ENCODE data around the gene TMEM184B. TPM values are rescaled to one million over a fixed set of nuclear protein-coding genes. Genes with fewer than 3 reads are reported as not detected.
A peak's percentile ranks its signal among the peaks of the same experiment; 100 is the strongest.

TMEM184B gene
- total RNA-seq, 4 donors from 2014 or later, result 61.1 to 138 (median 72.0) TPM

DNA sequence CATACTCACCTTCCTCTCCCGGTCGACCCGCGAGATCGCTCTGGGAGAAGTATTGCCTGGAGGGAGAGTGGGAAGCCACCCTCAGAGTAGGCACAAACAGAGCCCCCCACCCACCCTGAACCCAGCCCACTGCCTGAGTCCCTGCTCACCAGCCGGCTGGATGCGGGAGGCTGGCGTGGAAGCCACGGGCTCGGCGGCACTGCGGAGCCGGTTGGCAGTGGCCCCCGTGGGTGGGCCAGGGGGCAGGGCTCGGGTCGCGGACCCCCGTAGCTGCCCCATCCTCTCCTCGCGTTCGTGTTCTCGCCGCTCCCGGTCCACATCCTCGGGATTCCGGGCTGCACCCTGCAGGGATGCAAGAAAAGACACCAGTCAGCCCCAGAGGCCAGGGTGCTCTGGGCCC lies 21.4 kb upstream of the TMEM184B start:
- Histone ChIP-seq H3K36me3 (peaks cover 19 to 98% (median 48%) of the 10 kb centered on the region in 3 donors), H3K27ac (peak overlapping the region in 2 of 4 donors; percentile 73 to 82), H3K27me3 (no peaks in the 10 kb centered on the region), H3K9me3 (no peaks in the 10 kb centered on the region), H3K4me1 (peaks cover 0 to 40% (median 0%) of the 10 kb centered on the region in 4 donors), H3K4me3 (no peak overlapping the region)
- WGBS, 2 donors, result 82 to 83% methylated on average over 17 to 18 of the region's 26 CpGs
- DNase-seq (ENCODE audit: low spot score in 2 of 2), result no peak
- TF ChIP-seq, protein P1, sequence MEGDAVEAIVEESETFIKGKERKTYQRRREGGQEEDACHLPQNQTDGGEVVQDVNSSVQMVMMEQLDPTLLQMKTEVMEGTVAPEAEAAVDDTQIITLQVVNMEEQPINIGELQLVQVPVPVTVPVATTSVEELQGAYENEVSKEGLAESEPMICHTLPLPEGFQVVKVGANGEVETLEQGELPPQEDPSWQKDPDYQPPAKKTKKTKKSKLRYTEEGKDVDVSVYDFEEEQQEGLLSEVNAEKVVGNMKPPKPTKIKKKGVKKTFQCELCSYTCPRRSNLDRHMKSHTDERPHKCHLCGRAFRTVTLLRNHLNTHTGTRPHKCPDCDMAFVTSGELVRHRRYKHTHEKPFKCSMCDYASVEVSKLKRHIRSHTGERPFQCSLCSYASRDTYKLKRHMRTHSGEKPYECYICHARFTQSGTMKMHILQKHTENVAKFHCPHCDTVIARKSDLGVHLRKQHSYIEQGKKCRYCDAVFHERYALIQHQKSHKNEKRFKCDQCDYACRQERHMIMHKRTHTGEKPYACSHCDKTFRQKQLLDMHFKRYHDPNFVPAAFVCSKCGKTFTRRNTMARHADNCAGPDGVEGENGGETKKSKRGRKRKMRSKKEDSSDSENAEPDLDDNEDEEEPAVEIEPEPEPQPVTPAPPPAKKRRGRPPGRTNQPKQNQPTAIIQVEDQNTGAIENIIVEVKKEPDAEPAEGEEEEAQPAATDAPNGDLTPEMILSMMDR (IDR thresholded peaks at IDR 0.05), result no peak

DNA sequence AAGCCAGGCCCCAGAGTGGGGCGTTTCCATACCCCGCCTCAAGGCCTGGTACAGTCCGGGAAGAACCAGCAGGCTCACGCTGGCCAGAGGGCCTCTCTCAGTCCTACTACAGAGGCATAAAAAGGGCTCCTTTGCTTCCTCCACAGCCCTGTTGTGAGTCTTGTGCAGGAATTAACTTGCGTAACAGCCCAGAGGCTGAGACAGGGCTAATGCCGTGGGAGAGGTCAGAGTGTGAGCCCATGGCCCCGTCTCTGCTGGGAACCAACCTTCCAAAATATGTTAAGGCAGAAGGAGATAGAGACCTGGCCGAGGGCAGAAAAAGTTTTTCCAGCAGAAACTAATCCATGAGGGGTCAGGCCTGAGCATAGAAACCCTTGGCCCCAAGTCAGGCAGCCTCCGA lies 19.9 kb upstream of the TMEM184B start:
- DNase-seq (ENCODE audit: low spot score in 2 of 2), result no peak
- 53 to 63% methylated on average over 6 to 9 of the region's 9 CpGs for WGBS, 2 donors
- Histone ChIP-seq H3K27me3 (no peaks in the 10 kb centered on the region), H3K9me3 (no peaks in the 10 kb centered on the region), H3K4me3 (no peak overlapping the region), H3K27ac (peak overlapping the region; percentile 6 to 82 (median 48)), H3K36me3 (peaks cover 8 to 98% (median 33%) of the 10 kb centered on the region in 3 donors), H3K4me1 (peaks cover 0 to 40% (median 0%) of the 10 kb centered on the region in 4 donors)
- TF ChIP-seq, protein P1 (IDR thresholded peaks at IDR 0.05), result no peak
- TF ChIP-seq EP300 (IDR thresholded peaks at IDR 0.05), result peak in 1 of 2 donors; percentile 40
- TF ChIP-seq POLR2A (IDR thresholded peaks at IDR 0.05), result no peak

DNA sequence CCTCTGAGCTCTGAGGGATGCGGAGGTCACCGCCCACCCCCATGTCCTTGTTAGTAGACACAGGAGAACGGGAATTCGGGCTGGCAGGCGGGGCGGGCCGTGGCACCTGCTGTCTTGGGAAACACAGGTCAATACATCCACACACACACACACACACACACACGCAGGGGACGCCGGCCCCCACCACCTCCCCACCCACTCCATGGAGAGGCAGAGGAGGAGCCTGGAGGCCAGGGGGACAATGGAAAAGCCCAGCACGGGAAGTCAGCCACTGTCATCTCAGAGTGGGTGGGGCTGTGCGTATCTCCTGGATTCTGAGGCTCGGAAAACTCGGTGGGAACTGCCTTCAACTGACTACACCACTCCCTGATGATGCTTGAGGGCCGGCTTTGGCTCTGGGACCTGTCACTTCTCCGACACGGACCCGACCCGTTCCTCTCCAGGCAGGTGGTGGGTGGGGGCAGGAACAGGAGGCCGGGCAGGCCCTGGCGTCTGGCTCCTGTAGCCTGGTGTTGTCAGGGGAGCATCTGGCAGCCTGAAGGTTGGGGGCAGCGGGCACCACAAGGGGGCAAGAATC lies 18.5 kb upstream of the TMEM184B start:
- no peaks in the 10 kb centered on the region for H3K27me3 ChIP-seq
- peaks cover 6 to 84% (median 20%) of the 10 kb centered on the region in 3 donors for H3K36me3 ChIP-seq
- no peak overlapping the region for H3K4me3 ChIP-seq
- peak overlapping the region in 3 of 4 donors; percentile 11 to 82 (median 73) for H3K27ac ChIP-seq
- TF ChIP-seq POLR2A (IDR thresholded peaks at IDR 0.05) (no peak), EP300 (IDR thresholded peaks at IDR 0.05) (peak in 1 of 2 donors; percentile 16)
- TF ChIP-seq, protein P1 (IDR thresholded peaks at IDR 0.05), result no peak
- no peaks in the 10 kb centered on the region for H3K9me3 ChIP-seq
- peaks cover 0 to 42% (median 2%) of the 10 kb centered on the region in 4 donors for H3K4me1 ChIP-seq
- no peak for DNase-seq (ENCODE audit: low spot score in 2 of 2)
- 58 to 65% methylated on average over 18 to 22 of the region's 22 CpGs for WGBS, 2 donors

DNA sequence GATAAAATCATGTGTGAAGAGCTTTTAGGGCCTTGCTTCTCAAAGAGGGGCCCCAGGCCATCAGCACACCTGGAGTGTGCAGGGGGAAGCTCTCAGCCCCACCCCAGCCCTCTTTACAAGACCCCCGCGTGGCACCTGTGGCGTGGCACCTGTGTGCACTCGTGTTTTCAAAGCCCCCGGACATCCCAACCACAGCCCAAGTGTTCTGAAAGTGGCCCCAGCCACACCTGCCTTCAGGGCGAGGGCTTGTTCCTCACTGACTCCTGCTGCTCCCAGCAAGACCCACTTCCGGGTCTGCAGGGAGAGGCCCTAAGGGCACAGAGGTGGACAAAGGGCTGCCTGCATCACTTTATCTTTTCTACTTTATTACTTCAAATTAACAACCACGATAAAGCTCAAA lies 17.5 kb upstream of the TMEM184B start:
- TF ChIP-seq EP300 (IDR thresholded peaks at IDR 0.05), result no peak
- TF ChIP-seq, protein P1 (IDR thresholded peaks at IDR 0.05), result no peak
- TF ChIP-seq POLR2A (IDR thresholded peaks at IDR 0.05), result no peak
- no peak for DNase-seq (ENCODE audit: low spot score in 2 of 2)
- 81 to 87% methylated on average over 8 of the region's 8 CpGs for WGBS, 2 donors
- Histone ChIP-seq H3K4me1 (peaks cover 0 to 34% (median 2%) of the 10 kb centered on the region in 4 donors), H3K4me3 (no peak overlapping the region), H3K27me3 (no peaks in the 10 kb centered on the region), H3K27ac (peak overlapping the region in 3 of 4 donors; percentile 34 to 73 (median 58)), H3K9me3 (no peaks in the 10 kb centered on the region), H3K36me3 (peaks cover 0 to 75% (median 13%) of the 10 kb centered on the region in 3 donors)

DNA sequence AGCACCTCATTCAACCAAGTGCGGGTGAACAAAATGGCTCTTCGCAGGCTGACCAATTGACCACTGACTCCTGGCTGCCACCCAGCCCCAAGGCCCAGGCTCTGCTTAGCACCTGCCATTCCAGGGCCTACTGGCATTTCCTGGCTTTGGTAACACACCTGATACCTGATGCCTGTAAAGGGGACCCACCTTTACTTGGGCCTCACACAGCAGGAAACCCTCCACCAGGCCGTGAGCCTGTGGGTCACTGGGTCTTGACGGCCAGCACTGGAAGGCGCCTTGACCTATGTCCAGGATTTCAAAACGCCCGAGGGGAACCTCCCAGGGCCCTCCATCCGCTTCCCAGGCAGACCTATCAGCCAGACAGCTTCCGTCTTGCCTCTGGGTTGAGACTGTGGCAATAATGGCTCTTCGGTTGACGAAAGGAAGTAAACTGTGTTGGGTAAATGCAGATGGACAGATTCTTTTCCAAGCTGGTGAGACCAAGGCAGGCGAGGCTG lies 16.8 kb upstream of the TMEM184B start:
- H3K36me3 ChIP-seq, result peaks cover 0 to 68% (median 10%) of the 10 kb centered on the region in 3 donors
- H3K9me3 ChIP-seq, result no peaks in the 10 kb centered on the region
- 75 to 77% methylated on average over 12 of the region's 12 CpGs for WGBS, 2 donors
- no peak for DNase-seq (ENCODE audit: low spot score in 2 of 2)
- H3K27ac ChIP-seq, result peak overlapping the region in 3 of 4 donors; percentile 25 to 58 (median 34)
- TF ChIP-seq POLR2A (IDR thresholded peaks at IDR 0.05), result no peak
- TF ChIP-seq EP300 (IDR thresholded peaks at IDR 0.05), result peak in 1 of 2 donors; percentile 6
- TF ChIP-seq, protein P1 (IDR thresholded peaks at IDR 0.05), result no peak
- H3K27me3 ChIP-seq, result no peaks in the 10 kb centered on the region
- H3K4me1 ChIP-seq, result peaks cover 0 to 30% (median 2%) of the 10 kb centered on the region in 4 donors
- no peak overlapping the region for H3K4me3 ChIP-seq
